A549 (cell line): ENCODE measurements around the gene NHSL1.

ENCODE experiments used
- CEBPB ChIP-seq, 2 experiments: fragments of >200 bp in 1 of 2; sonication (Bioruptor Twin) in 1 of 2; formaldehyde crosslinking in 1 of 2; IDR thresholded peaks; 2 replicates each; pipeline ENCODE4 v1.6.1; 2012 to 2016
- MAFK ChIP-seq: fragments of 450-650 bp; IDR thresholded peaks from 2 replicates; pipeline ENCODE4 v1.6.1; 2014; ENCODE audit not compliant: partially characterized antibody
- MYC ChIP-seq: IDR thresholded peaks from 2 replicates; pipeline ENCODE4 v1.6.1; 2012; ENCODE audit warnings: mild to moderate bottlenecking, inconsistent platforms, low read length, improper control_type of control experiment, borderline replicate concordance
- POLR2A ChIP-seq: IDR thresholded peaks from 2 replicates; pipeline ENCODE4 v1.6.1; 2012; ENCODE audit warnings: mild to moderate bottlenecking, low read length
- SMC3 ChIP-seq: fragments of >200 bp; sonication (Bioruptor Twin); formaldehyde crosslinking; IDR thresholded peaks from 3 replicates; pipeline ENCODE4 v1.6.1; 2018; ENCODE audit warnings: inconsistent platforms
- TF ChIP-seq, protein P1 (sequence below): fragments of 200-600 bp; sonication (generic); IDR thresholded peaks from 2 replicates; pipeline ENCODE4 v1.6.1; 2016; ENCODE audit warnings: antibody characterized with exemption, mild to moderate bottlenecking, moderate library complexity
- TF ChIP-seq, protein P2 (sequence below): fragments of >200 bp; sonication (Bioruptor Twin); formaldehyde crosslinking; IDR thresholded peaks from 3 replicates; pipeline ENCODE4 v1.5.1; 2016
- TF ChIP-seq, protein P3 (sequence below): fragments of >200 bp; sonication (Bioruptor Twin); formaldehyde crosslinking; IDR thresholded peaks from 3 replicates; pipeline ENCODE4 v1.6.1; 2016

DNA sequence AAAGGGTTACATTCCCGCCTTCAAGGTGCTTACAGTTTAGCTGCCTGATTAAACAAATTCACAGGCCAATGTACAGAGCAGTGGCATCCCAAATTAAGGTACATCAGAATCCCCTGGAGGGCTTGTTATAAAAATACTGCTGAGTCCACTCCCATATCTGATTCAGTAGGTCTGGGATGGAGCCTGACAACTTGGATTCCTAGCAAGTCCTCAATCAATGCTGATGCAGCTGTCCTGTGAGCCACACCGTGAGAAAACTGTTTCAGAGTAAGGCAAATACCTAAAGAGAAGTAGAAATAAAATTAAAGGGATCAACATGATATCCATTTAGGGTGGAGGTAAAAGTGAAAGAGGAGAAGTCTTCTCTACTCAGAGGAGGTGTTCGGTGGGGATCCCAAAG lies 16.5 kb downstream of the NHSL1 start:
- TF ChIP-seq, protein P1, sequence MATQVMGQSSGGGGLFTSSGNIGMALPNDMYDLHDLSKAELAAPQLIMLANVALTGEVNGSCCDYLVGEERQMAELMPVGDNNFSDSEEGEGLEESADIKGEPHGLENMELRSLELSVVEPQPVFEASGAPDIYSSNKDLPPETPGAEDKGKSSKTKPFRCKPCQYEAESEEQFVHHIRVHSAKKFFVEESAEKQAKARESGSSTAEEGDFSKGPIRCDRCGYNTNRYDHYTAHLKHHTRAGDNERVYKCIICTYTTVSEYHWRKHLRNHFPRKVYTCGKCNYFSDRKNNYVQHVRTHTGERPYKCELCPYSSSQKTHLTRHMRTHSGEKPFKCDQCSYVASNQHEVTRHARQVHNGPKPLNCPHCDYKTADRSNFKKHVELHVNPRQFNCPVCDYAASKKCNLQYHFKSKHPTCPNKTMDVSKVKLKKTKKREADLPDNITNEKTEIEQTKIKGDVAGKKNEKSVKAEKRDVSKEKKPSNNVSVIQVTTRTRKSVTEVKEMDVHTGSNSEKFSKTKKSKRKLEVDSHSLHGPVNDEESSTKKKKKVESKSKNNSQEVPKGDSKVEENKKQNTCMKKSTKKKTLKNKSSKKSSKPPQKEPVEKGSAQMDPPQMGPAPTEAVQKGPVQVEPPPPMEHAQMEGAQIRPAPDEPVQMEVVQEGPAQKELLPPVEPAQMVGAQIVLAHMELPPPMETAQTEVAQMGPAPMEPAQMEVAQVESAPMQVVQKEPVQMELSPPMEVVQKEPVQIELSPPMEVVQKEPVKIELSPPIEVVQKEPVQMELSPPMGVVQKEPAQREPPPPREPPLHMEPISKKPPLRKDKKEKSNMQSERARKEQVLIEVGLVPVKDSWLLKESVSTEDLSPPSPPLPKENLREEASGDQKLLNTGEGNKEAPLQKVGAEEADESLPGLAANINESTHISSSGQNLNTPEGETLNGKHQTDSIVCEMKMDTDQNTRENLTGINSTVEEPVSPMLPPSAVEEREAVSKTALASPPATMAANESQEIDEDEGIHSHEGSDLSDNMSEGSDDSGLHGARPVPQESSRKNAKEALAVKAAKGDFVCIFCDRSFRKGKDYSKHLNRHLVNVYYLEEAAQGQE: no peak
- TF ChIP-seq, protein P2, sequence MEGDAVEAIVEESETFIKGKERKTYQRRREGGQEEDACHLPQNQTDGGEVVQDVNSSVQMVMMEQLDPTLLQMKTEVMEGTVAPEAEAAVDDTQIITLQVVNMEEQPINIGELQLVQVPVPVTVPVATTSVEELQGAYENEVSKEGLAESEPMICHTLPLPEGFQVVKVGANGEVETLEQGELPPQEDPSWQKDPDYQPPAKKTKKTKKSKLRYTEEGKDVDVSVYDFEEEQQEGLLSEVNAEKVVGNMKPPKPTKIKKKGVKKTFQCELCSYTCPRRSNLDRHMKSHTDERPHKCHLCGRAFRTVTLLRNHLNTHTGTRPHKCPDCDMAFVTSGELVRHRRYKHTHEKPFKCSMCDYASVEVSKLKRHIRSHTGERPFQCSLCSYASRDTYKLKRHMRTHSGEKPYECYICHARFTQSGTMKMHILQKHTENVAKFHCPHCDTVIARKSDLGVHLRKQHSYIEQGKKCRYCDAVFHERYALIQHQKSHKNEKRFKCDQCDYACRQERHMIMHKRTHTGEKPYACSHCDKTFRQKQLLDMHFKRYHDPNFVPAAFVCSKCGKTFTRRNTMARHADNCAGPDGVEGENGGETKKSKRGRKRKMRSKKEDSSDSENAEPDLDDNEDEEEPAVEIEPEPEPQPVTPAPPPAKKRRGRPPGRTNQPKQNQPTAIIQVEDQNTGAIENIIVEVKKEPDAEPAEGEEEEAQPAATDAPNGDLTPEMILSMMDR: no peak
- TF ChIP-seq MAFK: no peak
- no peak for TF ChIP-seq CEBPB (IDR thresholded peaks at IDR 0.05)
- TF ChIP-seq MYC: no peak
- TF ChIP-seq, protein P3, sequence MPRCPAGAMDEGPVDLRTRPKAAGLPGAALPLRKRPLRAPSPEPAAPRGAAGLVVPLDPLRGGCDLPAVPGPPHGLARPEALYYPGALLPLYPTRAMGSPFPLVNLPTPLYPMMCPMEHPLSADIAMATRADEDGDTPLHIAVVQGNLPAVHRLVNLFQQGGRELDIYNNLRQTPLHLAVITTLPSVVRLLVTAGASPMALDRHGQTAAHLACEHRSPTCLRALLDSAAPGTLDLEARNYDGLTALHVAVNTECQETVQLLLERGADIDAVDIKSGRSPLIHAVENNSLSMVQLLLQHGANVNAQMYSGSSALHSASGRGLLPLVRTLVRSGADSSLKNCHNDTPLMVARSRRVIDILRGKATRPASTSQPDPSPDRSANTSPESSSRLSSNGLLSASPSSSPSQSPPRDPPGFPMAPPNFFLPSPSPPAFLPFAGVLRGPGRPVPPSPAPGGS: no peak
- no peak for TF ChIP-seq SMC3
- no peak for TF ChIP-seq POLR2A
